Measurements from ENCODE around the gene CTU2.

GRCh38 chr16:88754109-88754911, 48.0 kb downstream of the CTU2 start:
- no peak for TF ChIP-seq EP300 (IDR thresholded peaks at IDR 0.05)
- no peak for TF ChIP-seq CTCF (IDR thresholded peaks at IDR 0.05)
- no peak for TF ChIP-seq POLR2A (IDR thresholded peaks at IDR 0.05)
- no peak for TF ChIP-seq POLR2AphosphoS5 (IDR thresholded peaks at IDR 0.05)
